A549 (cell line): Measurements from ENCODE around the gene CCDC9. TPM values are rescaled to one million over a fixed set of nuclear protein-coding genes. Genes with fewer than 3 reads are reported as not detected.

Experiments
- ATAC-seq, 2 experiments: fragments of 200-7000 bp in 1 of 2; fragments of >200 bp in 1 of 2; cut with Nextera tagmentation in 1 of 2; cut with Tn5 transposase in 1 of 2; 3 replicates each; pipeline versions ENCODE4 v1.8.0 to v1.9.1; 2018 to 2020; ENCODE audit warnings: mild to moderate bottlenecking in 1 of 2, moderate library complexity in 1 of 2
- CTCF ChIA-PET: fragments of 300-600 bp; sonication (Branson Sonifier 250); formaldehyde crosslinking; extraction: SDS; loops from one replicate; lab custom pipeline; 2021; ENCODE audit warnings: antibody characterized with exemption, inconsistent platforms; lab: Yijun Ruan, JAX
- POLR2A ChIA-PET: fragments of 350-600 bp; formaldehyde crosslinking; extraction: SDS; loops from one replicate; lab custom pipeline; 2021; ENCODE audit warnings: antibody characterized with exemption, inconsistent platforms; lab: Yijun Ruan, JAX
- DNase-seq, 2 experiments: peaks; one replicate each; pipeline versions ENCODE4 v3.0.0 to v3.0.0-alpha.2; 2011 to 2016; ENCODE audit warnings: low read depth in 1 of 2, low spot score in 1 of 2
- FAIRE-seq: peaks from 2 replicates; lab custom pipeline; 2011; peaks lifted over from hg19 to GRCh38; lab: Jason Lieb, UNC
- H3K27ac ChIP-seq, 2 experiments: fragments of >200 bp; sonication (Bioruptor Twin); formaldehyde crosslinking; 3 replicates each; pipeline ENCODE4 v1.5.1; 2016 to 2017
- H3K4me1 ChIP-seq: fragments of >200 bp; sonication (Bioruptor Twin); formaldehyde crosslinking; 3 replicates; pipeline ENCODE4 v1.6.1; 2016
- H3K4me2 ChIP-seq: fragments of >200 bp; sonication (Bioruptor Twin); formaldehyde crosslinking; 3 replicates; pipeline ENCODE4 v1.6.1; 2016
- H3K4me3 ChIP-seq: fragments of >200 bp; sonication (Bioruptor Twin); formaldehyde crosslinking; 3 replicates; pipeline ENCODE4 v1.5.1; 2016
- H3K9me3 ChIP-seq: fragments of >200 bp; sonication (Bioruptor Twin); formaldehyde crosslinking; 3 replicates; pipeline ENCODE4 v1.6.1; 2016
- BHLHE40 ChIP-seq: IDR thresholded peaks from 2 replicates; pipeline ENCODE4 v1.6.1; 2012; ENCODE audit warnings: low read depth, low read length, inconsistent platforms
- CBX2 ChIP-seq: fragments of 200-600 bp; sonication (generic); IDR thresholded peaks from 2 replicates; pipeline ENCODE4 v1.6.1; 2016; ENCODE audit warnings: low read depth, mild to moderate bottlenecking, borderline replicate concordance
- FOSL2 ChIP-seq, 2 experiments: fragments of 450-650 bp in 1 of 2; fragments of >200 bp in 1 of 2; sonication (Bioruptor Twin) in 1 of 2; formaldehyde crosslinking; IDR thresholded peaks; 2 replicates each; pipeline versions ENCODE4 v1.5.0 to v1.6.1; 2016 to 2020; ENCODE audit warnings: mild to moderate bottlenecking in 1 of 2, moderate library complexity in 1 of 2
- HOXA7 ChIP-seq: fragments of 250-450 bp; sonication (Bioruptor Pico); IDR thresholded peaks from 2 replicates; pipeline ENCODE4 v1.5.0; 2020; ENCODE audit warnings: mild to moderate bottlenecking, moderate library complexity
- HOXB13 ChIP-seq: fragments of 250-450 bp; sonication (Bioruptor Pico); IDR thresholded peaks from 2 replicates; pipeline ENCODE4 v1.5.0; 2020; ENCODE audit warnings: low read depth, mild to moderate bottlenecking, moderate library complexity
- JUN ChIP-seq, 2 experiments: fragments of >200 bp; sonication (Bioruptor Twin); formaldehyde crosslinking; IDR thresholded peaks; 2 replicates in 1 of 2; 3 replicates in 1 of 2; pipeline ENCODE4 v1.6.1; 2016 to 2017
- MAFK ChIP-seq: fragments of 450-650 bp; IDR thresholded peaks from 2 replicates; pipeline ENCODE4 v1.6.1; 2014; ENCODE audit not compliant: partially characterized antibody
- PHF8 ChIP-seq: fragments of 200-600 bp; sonication (generic); IDR thresholded peaks from 2 replicates; pipeline ENCODE4 v1.6.1; 2016; ENCODE audit warnings: low read depth, mild to moderate bottlenecking, antibody characterized with exemption, moderate library complexity, borderline replicate concordance
- POLR2AphosphoS2 ChIP-seq: conservative IDR thresholded peaks from 2 replicates; pipeline ENCODE4 v1.6.1; 2012; ENCODE audit warnings: low read length, improper control_type of control experiment, inconsistent platforms
- RAD21 ChIP-seq, 2 experiments: fragments of >200 bp in 1 of 2; sonication (Bioruptor Twin) in 1 of 2; formaldehyde crosslinking in 1 of 2; IDR thresholded peaks in 1 of 2; conservative IDR thresholded peaks in 1 of 2; 2 replicates in 1 of 2; 3 replicates in 1 of 2; pipeline ENCODE4 v1.6.1; 2012 to 2018; ENCODE audit warnings: inconsistent platforms in 1 of 2
- RCOR1 ChIP-seq: fragments of 150-350 bp; IDR thresholded peaks from 2 replicates; pipeline ENCODE4 v1.6.1; 2014; ENCODE audit warnings: antibody characterized with exemption, low read length, low read depth
- SREBF2 ChIP-seq: fragments of 450-650 bp; IDR thresholded peaks from 2 replicates; pipeline ENCODE4 v1.6.1; 2014; ENCODE audit warnings: mild to moderate bottlenecking, moderate library complexity
- TFCP2L1 ChIP-seq: fragments of 250-450 bp; sonication (Bioruptor Pico); IDR thresholded peaks from 2 replicates; pipeline ENCODE4 v1.5.0; 2021; ENCODE audit warnings: mild to moderate bottlenecking
- ZC3H11A ChIP-seq: fragments of 450-650 bp; IDR thresholded peaks from 2 replicates; pipeline ENCODE4 v1.6.1; 2014; ENCODE audit warnings: antibody characterized with exemption, mild to moderate bottlenecking
- ZFP36 ChIP-seq: fragments of 450-650 bp; IDR thresholded peaks from 2 replicates; pipeline ENCODE4 v1.6.1; 2014; ENCODE audit warnings: borderline replicate concordance; ENCODE audit not compliant: partially characterized antibody
- ZSCAN20 ChIP-seq: fragments of 250-450 bp; sonication (Bioruptor Pico); IDR thresholded peaks from 2 replicates; pipeline ENCODE4 v1.8.0; 2022; ENCODE audit warnings: mild to moderate bottlenecking, moderate library complexity
- WGBS: methylation state at CpG from one replicate; pipeline ENCODE4 v1.1.6; 2017; ENCODE audit errors: missing lambda C conversion rate; 5-methylcytosine and 5-hydroxymethylcytosine counted together
- polyA plus RNA-seq, 4 experiments: library from polyadenylated mRNA; depleted of rRNA in 3 of 4; stranded (reverse); fragments of >200 nt; fragmentation: RNase III in 1 of 4; extraction: RNeasy Plus Mini Kit Qiagen cat#74134 plus additional on column Dnase treatment in 1 of 4; gene quantifications; 2 replicates in 3 of 4; 3 replicates in 1 of 4; pipeline ENCODE4 v1.2.3, GENCODE V29; 2011 to 2017
- TF ChIP-seq, protein P1 (sequence below): fragments of 200-600 bp; sonication (generic); IDR thresholded peaks from 2 replicates; pipeline ENCODE4 v1.6.1; 2016; ENCODE audit warnings: antibody characterized with exemption, mild to moderate bottlenecking, moderate library complexity
- TF ChIP-seq, protein P2 (sequence below): IDR thresholded peaks from 2 replicates; pipeline ENCODE4 v1.6.1; 2012; ENCODE audit warnings: low read depth, borderline replicate concordance
- TF ChIP-seq, protein P3 (sequence below): fragments of >200 bp; sonication (Bioruptor Twin); formaldehyde crosslinking; IDR thresholded peaks from 3 replicates; pipeline ENCODE4 v1.5.1; 2016
- TF ChIP-seq, protein P4 (sequence below): fragments of 450-650 bp; IDR thresholded peaks from 2 replicates; pipeline ENCODE4 v1.6.1; 2014; ENCODE audit warnings: antibody characterized with exemption

Gene CCDC9
- polyA plus RNA-seq, 2 of the 4 experiments (the other 2 are of a cell fraction) = 9.4 to 24.6 TPM

DNA sequence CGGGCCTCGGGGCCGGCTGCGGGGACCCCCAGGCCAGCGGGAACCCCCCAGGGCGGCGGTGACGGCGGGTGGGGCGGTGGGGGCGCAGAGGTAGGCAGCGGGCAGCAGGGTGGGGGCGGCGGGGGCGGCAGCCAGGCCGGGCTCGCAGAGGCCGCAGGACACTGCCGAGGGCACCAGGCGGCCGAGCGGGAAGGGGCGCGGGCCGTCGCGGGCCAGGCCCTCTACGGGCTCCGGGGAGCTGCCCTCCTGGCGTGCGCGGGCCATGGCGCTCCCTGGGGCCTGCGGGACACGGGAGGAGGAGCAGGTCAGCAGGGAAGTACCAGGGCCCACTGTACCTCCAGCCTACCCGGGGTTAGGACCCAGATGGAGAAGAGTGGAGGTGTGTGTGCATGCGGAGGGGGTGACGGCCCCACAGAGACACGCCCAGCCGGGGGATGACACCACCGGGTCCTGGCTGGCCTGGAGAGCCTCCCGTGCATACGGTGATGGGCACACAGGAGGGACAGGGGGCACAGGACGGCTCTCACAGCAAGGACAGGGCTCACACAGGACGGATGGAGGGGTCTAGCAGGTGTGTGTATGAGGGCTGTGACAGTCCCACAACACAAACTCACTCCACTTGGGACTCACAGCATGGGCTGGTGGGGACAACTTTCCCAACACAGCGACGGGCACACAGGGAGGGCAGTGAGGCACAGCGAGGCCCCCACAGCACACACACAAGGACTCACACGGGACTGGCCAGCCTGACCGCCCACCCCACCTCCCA is 28.0 kb upstream of the CCDC9 start:
- ChIA-PET CTCF (interaction anchor here (0.6 to 24.7 kb wide), 7 partner anchors 15 to 479 kb away, joined by 3 to 893 read pairs (median 5); partner anchors contain the start of gene CCDC9), POLR2A (interaction anchor here (0.6 to 3.7 kb wide), 4 partner anchors 10 to 28 kb away, joined by 5 to 118 read pairs (median 36); partner anchors contain the start of gene CCDC9)
- Histone ChIP-seq H3K4me1 (peaks cover 54% of the 10 kb centered on the region), H3K4me3 (peak overlapping the region; percentile 89), H3K27ac (peak overlapping the region; percentile 97 to 98), H3K9me3 (no peaks in the 10 kb centered on the region), H3K4me2 (peak overlapping the region; percentile 99)
- TF ChIP-seq SREBF2 (no peak), FOSL2 (IDR thresholded peaks at IDR 0.05) (no peak), FOSL2 (CRISPR knock-in tag; IDR thresholded peaks at IDR 0.05) (peak; percentile 21; the same call in 1 of the 2 replicates), ZSCAN20 (CRISPR knock-in tag) (no peak), CBX2 (no peak), TFCP2L1 (CRISPR knock-in tag) (peak; percentile 60; the same call in 1 of the 2 replicates), JUN (IDR thresholded peaks at IDR 0.05) (peak in 1 of 2 experiments; percentile 82; a peak in 1 of 5 replicates), PHF8 (0 out of 2 replicates have a peak, but pooled peaks have one; percentile 40)
- TF ChIP-seq, protein P1, sequence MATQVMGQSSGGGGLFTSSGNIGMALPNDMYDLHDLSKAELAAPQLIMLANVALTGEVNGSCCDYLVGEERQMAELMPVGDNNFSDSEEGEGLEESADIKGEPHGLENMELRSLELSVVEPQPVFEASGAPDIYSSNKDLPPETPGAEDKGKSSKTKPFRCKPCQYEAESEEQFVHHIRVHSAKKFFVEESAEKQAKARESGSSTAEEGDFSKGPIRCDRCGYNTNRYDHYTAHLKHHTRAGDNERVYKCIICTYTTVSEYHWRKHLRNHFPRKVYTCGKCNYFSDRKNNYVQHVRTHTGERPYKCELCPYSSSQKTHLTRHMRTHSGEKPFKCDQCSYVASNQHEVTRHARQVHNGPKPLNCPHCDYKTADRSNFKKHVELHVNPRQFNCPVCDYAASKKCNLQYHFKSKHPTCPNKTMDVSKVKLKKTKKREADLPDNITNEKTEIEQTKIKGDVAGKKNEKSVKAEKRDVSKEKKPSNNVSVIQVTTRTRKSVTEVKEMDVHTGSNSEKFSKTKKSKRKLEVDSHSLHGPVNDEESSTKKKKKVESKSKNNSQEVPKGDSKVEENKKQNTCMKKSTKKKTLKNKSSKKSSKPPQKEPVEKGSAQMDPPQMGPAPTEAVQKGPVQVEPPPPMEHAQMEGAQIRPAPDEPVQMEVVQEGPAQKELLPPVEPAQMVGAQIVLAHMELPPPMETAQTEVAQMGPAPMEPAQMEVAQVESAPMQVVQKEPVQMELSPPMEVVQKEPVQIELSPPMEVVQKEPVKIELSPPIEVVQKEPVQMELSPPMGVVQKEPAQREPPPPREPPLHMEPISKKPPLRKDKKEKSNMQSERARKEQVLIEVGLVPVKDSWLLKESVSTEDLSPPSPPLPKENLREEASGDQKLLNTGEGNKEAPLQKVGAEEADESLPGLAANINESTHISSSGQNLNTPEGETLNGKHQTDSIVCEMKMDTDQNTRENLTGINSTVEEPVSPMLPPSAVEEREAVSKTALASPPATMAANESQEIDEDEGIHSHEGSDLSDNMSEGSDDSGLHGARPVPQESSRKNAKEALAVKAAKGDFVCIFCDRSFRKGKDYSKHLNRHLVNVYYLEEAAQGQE = no peak
- WGBS = 8% methylated on average over 19 of the region's 50 CpGs
- peak; percentile 37 to 40 for ATAC-seq
- no peak for FAIRE-seq
- DNase-seq = peak; percentile 71 to 85

DNA sequence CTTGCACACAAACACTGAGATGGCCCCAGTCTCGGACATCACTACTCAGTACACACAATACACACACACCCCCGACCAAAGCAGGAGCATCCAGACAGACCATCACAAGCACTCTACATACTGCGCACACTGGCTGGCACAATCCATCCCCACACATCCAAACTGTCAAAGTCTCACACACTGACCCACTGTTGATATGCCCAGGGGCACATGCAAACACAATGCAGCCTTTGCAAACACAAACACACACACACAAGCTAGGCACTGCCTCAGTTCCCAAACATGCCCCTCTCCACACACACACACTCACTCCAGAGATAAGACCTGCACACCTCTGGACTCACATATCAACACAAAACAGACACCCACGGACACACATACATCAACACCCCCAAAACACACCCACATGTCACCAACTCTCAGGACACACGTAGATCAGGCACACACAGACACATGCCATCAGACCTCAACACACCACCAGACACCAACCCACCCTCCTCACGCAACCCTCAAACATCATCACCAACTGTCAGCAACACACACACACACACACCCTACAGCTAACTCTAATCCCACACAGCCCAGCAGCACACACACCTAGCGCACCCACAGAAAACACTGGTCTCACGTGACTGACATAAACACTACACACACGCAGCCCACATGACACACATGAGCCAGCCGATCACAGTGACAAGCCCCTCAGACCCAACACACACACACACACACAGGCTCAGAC is 27.2 kb upstream of the CCDC9 start:
- DNase-seq = peak in 1 of 2 experiments; percentile 75
- FAIRE-seq = no peak
- POLR2A ChIA-PET = no interaction called here

DNA sequence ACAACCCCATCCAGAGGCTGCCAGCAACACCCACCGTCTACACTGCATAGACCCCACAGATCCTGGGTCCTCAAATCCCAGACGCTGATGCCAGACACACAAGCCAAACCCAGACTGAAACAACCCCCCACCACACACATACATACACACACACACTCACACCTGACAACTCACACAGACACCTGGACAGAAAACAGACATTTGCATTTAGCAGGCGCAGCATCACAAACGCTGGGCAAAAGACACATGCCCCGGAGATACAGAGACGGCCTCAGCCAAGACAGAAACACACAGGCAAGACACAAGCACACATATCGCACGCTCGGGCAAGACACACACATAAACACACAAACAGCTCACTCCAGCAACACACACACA is 26.7 kb upstream of the CCDC9 start:
- FAIRE-seq = no peak
- Histone ChIP-seq H3K9me3 (no peaks in the 10 kb centered on the region), H3K4me2 (peak overlapping the region; percentile 99), H3K27ac (peak overlapping the region; percentile 87 to 98), H3K4me1 (peaks cover 54% of the 10 kb centered on the region), H3K4me3 (peak overlapping the region; percentile 89)
- ChIA-PET POLR2A (no interaction called here), CTCF (interaction anchor here (1.0 to 24.7 kb wide), 7 partner anchors 9 to 37 kb away, joined by 3 to 893 read pairs (median 3); partner anchors contain the start of gene CCDC9)
- 17% methylated on average over 9 of the region's 9 CpGs for WGBS
- ATAC-seq = no peak
- DNase-seq = peak in 1 of 2 experiments; percentile 53
- TF ChIP-seq RCOR1 = no peak
- no peak for TF ChIP-seq MAFK
- no peak for TF ChIP-seq SREBF2
- TF ChIP-seq RAD21 (conservative IDR thresholded peaks at IDR 0.05 in 1 of 2, IDR thresholded peaks at IDR 0.05 in 1 of 2) = no peak
- no peak for TF ChIP-seq ZC3H11A
- no peak for TF ChIP-seq HOXB13 (CRISPR knock-in tag)
- no peak for TF ChIP-seq ZFP36
- TF ChIP-seq POLR2AphosphoS2 = no peak
- TF ChIP-seq, protein P2, sequence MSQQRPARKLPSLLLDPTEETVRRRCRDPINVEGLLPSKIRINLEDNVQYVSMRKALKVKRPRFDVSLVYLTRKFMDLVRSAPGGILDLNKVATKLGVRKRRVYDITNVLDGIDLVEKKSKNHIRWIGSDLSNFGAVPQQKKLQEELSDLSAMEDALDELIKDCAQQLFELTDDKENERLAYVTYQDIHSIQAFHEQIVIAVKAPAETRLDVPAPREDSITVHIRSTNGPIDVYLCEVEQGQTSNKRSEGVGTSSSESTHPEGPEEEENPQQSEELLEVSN = no peak
- TF ChIP-seq HOXA7 = no peak
- TF ChIP-seq, protein P3, sequence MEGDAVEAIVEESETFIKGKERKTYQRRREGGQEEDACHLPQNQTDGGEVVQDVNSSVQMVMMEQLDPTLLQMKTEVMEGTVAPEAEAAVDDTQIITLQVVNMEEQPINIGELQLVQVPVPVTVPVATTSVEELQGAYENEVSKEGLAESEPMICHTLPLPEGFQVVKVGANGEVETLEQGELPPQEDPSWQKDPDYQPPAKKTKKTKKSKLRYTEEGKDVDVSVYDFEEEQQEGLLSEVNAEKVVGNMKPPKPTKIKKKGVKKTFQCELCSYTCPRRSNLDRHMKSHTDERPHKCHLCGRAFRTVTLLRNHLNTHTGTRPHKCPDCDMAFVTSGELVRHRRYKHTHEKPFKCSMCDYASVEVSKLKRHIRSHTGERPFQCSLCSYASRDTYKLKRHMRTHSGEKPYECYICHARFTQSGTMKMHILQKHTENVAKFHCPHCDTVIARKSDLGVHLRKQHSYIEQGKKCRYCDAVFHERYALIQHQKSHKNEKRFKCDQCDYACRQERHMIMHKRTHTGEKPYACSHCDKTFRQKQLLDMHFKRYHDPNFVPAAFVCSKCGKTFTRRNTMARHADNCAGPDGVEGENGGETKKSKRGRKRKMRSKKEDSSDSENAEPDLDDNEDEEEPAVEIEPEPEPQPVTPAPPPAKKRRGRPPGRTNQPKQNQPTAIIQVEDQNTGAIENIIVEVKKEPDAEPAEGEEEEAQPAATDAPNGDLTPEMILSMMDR = no peak

More for the DNA sequence above, 27.2 kb upstream of the CCDC9 start:
- TF ChIP-seq, protein P4, sequence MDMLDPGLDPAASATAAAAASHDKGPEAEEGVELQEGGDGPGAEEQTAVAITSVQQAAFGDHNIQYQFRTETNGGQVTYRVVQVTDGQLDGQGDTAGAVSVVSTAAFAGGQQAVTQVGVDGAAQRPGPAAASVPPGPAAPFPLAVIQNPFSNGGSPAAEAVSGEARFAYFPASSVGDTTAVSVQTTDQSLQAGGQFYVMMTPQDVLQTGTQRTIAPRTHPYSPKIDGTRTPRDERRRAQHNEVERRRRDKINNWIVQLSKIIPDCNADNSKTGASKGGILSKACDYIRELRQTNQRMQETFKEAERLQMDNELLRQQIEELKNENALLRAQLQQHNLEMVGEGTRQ = peak; percentile 49
- TF ChIP-seq BHLHE40 = 0 out of 2 replicates have a peak, but pooled peaks have one; percentile 35
- no peak for TF ChIP-seq ZFP36
- peak overlapping the region; percentile 99 for H3K4me2 ChIP-seq
- H3K9me3 ChIP-seq = no peaks in the 10 kb centered on the region
- H3K4me3 ChIP-seq = peak overlapping the region; percentile 89
- CTCF ChIA-PET = interaction anchor here (1.0 to 24.7 kb wide), 8 partner anchors 10 to 478 kb away, joined by 3 to 893 read pairs (median 3); partner anchors contain the start of gene CCDC9
- peak in 1 of 2 experiments; percentile 8; a peak in 3 of 6 replicates for ATAC-seq
- peak overlapping the region; percentile 97 to 98 for H3K27ac ChIP-seq
- H3K4me1 ChIP-seq = peaks cover 54% of the 10 kb centered on the region
- WGBS = 40% methylated on average over 10 of the region's 10 CpGs
